MCF 10A (cell line): ENCODE measurements around the gene PDZD8. TPM values are rescaled to one million over a fixed set of nuclear protein-coding genes. Genes with fewer than 3 reads are reported as not detected.

Source experiments
- BruUV-seq: library from RNA; stranded (reverse); fragments of 400-500 nt; replicated peaks from 2 replicates; lab custom pipeline; 2021; lab: Mats Ljungman, UMichigan
- CTCF ChIA-PET: fragments of 300-600 bp; sonication (Branson Sonifier 250); formaldehyde crosslinking; extraction: SDS; loops from one replicate; lab custom pipeline; 2021; ENCODE audit warnings: antibody characterized with exemption, inconsistent platforms; lab: Yijun Ruan, JAX
- POLR2A ChIA-PET: fragments of 300-600, 350-650 bp; sonication (Branson Sonifier 250); formaldehyde crosslinking; extraction: SDS; loops from one replicate; lab custom pipeline; 2020; ENCODE audit warnings: antibody characterized with exemption, inconsistent platforms; lab: Yijun Ruan, JAX
- DNase-seq: peaks from one replicate; pipeline ENCODE4 v3.0.0-alpha.2; 2018; ENCODE audit not compliant: unreplicated experiment
- H3K27ac Mint-ChIP-seq: one replicate; pipeline ENCODE4 v1.8.0; 2022; ENCODE audit warnings: mild to moderate bottlenecking, low read depth, mixed read lengths; ENCODE audit not compliant: unreplicated experiment
- H3K27me3 Mint-ChIP-seq: one replicate; pipeline ENCODE4 v1.8.0; 2022; ENCODE audit warnings: mixed read lengths; ENCODE audit not compliant: insufficient read depth, unreplicated experiment
- H3K36me3 Mint-ChIP-seq: one replicate; pipeline ENCODE4 v1.8.0; 2022; ENCODE audit warnings: mild to moderate bottlenecking, moderate library complexity, mixed read lengths; ENCODE audit not compliant: insufficient read depth, unreplicated experiment
- H3K4me1 Mint-ChIP-seq: one replicate; pipeline ENCODE4 v1.8.0; 2022; ENCODE audit warnings: mixed read lengths; ENCODE audit not compliant: insufficient read depth, unreplicated experiment
- H3K4me3 Mint-ChIP-seq: one replicate; pipeline ENCODE4 v1.8.0; 2022; ENCODE audit warnings: mild to moderate bottlenecking, moderate library complexity, mixed read lengths; ENCODE audit not compliant: unreplicated experiment
- H3K9me3 Mint-ChIP-seq: one replicate; pipeline ENCODE4 v1.8.0; 2022; ENCODE audit warnings: mixed read lengths; ENCODE audit not compliant: unreplicated experiment
- CTCF ChIP-seq: fragments of 200-600 bp; IDR thresholded peaks from one replicate; pipeline ENCODE4 v1.8.0; 2022; ENCODE audit warnings: antibody characterized with exemption, mild to moderate bottlenecking; ENCODE audit not compliant: unreplicated experiment
- intact Hi-C: fragments of 100-400 bp; cut with micrococcal nuclease; formaldehyde crosslinking; loops from 2 replicates; pipeline ENCODE4 v1.14.1; 2022
- total RNA-seq: library from RNA; stranded (reverse); gene quantifications from 2 replicates; pipeline ENCODE4 v1.2.3, GENCODE V29; 2022

The PDZD8 gene
- total RNA-seq, 1 experiment from 2014 or later = 43.0 TPM

DNA sequence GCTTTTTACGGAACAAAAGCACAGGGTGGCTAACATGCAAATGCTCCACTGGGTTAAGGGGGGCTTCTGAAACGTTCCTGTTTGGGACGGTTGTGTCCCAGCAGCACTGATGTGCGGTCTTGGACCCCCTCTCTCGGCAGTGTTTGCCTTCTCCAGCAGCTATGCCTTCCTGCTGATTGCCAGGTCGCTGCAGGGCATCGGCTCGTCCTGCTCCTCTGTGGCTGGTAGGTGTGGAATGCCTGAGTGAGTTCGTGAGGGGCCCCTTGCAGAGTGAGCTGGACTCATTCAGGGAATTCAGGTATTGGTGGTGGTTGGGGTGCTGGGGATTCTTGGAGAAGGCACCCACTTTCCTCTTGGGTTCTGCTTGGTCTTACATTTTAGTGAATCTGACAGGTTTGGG lies 121.3 kb downstream of the PDZD8 start:
- no peak for DNase-seq
- ChIA-PET POLR2A (no interaction called here), CTCF (no interaction called here)
- Mint-ChIP-seq H3K4me3 (no peak overlapping the region), H3K9me3 (no peaks in the 10 kb centered on the region), H3K27ac (no peak overlapping the region), H3K27me3 (peaks cover 40% of the 10 kb centered on the region), H3K36me3 (no peaks in the 10 kb centered on the region), H3K4me1 (no peaks in the 10 kb centered on the region)
- BruUV-seq = no TSS peak
- intact Hi-C loops = no loop called here
- TF ChIP-seq CTCF = no peak

DNA sequence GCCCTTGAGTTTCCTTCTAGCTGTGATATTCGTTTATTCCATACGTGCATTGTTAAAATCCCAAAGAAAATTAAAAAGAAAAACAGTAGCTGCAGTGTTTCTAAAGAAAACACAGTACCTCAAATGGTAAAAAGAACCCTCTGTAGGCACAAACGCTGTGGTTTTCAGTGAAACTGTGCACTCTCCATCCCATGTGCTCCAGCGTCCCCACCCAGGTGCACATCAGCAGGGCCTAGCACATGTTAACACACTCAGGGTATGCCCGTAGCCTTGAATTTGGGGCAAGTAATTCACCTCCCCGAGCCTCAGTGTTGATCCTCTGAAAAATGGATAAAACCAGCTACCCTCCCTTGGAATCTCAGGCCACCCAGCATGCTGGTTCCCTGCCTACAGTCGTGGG lies 124.8 kb downstream of the PDZD8 start:
- ChIA-PET POLR2A (no interaction called here), CTCF (interaction anchor here (0.5 to 4.6 kb wide), 3 partner anchors 34 to 1556 kb away, joined by 3 to 21 read pairs (median 9); no protein-coding TSS in a partner anchor)
- TF ChIP-seq CTCF = no peak
- Mint-ChIP-seq H3K4me1 (no peaks in the 10 kb centered on the region), H3K27ac (no peak overlapping the region), H3K36me3 (no peaks in the 10 kb centered on the region), H3K27me3 (peaks cover 33% of the 10 kb centered on the region), H3K9me3 (no peaks in the 10 kb centered on the region), H3K4me3 (no peak overlapping the region)
- intact Hi-C loops = no loop called here
- no peak for DNase-seq
- no TSS peak for BruUV-seq

DNA sequence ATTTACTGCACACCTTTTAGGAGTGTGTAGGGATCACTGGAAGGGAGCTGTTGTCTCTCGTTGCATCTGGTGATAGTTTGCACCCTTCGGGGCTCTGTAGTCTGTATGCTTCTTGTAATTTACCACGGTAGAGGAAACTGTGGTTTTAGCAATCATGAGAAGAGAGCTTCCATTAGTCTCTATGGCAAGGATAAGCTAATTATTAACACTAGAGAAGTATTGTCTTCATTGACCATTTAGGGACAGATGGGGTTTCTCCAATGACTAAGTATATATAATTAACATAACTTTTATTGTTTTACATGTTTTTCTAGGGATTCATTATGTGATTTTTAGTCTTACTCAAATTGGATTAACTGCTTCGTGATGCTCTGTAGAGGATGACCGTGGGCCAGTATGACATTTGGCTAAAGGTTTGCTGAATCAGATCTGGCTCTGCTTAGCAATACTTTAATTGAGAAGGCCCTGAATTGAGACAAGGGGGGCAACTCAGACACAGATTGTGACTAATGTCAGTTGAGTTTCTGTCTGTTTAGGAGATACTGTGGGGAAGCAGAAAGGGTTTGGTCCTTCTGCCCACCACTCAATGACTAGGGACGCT lies 125.6 kb downstream of the PDZD8 start:
- CTCF ChIA-PET = interaction anchor here (0.5 to 4.6 kb wide), 6 partner anchors 26 to 1557 kb away, joined by 3 to 21 read pairs (median 4); no protein-coding TSS in a partner anchor

More for the DNA sequence above, 125.6 kb downstream of the PDZD8 start:
- DNase-seq = no peak
- intact Hi-C loops = no loop called here
- H3K4me3 Mint-ChIP-seq = no peak overlapping the region
- no peaks in the 10 kb centered on the region for H3K4me1 Mint-ChIP-seq
- TF ChIP-seq CTCF = no peak
- H3K27me3 Mint-ChIP-seq = peaks cover 33% of the 10 kb centered on the region
- no peaks in the 10 kb centered on the region for H3K9me3 Mint-ChIP-seq
- POLR2A ChIA-PET = no interaction called here
- H3K36me3 Mint-ChIP-seq = no peaks in the 10 kb centered on the region
- H3K27ac Mint-ChIP-seq = no peak overlapping the region
- no TSS peak for BruUV-seq
